Measurements from ENCODE around the gene CENPU. TPM values are rescaled to one million over a fixed set of nuclear protein-coding genes. Genes with fewer than 3 reads are reported as not detected.

CENPU gene
- total and polyA plus RNA-seq, 10 of the 15 experiments (the other 5 are each of a cell fraction or from before 2014, with no cell fraction given), result 26.6 to 90.8 (median 53.8) TPM

DNA sequence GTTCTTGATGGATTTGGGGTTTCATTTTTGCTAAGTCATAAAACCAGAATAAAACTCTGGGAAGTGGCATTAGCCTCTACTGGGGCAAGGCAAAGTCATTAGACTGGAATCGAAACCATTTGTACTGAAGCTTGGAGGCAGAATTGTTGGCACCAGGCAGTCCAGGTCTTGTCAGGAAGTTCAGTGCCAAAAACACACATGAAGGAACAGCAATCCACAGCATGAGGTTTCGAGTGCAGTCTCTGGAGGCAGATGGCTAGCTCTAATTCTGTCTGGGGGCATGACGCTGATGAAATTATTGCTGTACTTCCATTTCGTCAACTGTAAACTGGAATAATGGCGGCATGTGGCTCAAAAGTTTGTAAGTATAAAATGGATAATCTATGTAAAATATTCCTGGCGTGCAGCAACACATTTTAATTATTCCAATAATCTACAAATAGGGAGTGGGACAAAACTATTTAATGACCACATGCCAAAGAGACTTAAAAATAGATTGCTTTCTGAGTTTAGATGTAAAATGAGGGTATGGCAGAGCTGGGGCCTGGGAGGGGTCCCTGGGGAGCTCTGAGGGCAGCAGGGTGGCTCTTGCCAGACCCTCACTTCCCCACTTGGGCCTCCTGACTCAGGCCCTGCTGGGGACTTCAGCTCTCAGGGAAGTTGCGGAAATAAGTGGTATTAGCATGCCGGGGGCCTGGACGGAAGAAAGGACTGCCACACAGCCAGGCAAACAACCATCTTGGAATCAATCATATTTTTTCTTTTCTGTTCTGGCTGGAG is 18.8 kb upstream of the CENPU start:
- no peak overlapping the region for H3K9ac ChIP-seq (ENCODE audit: control insufficient read depth, insufficient read depth, low read length)
- ChIA-PET SMC1A (ENCODE audit: uncharacterized antibody, unreplicated experiment) (interaction anchor here (0.9 to 1.2 kb wide), 2 partner anchors 20 to 229 kb away, joined by 3 read pairs; no protein-coding TSS in a partner anchor), RAD21 (ENCODE audit: unreplicated experiment) (no interaction called here), POLR2A (interaction anchor here (0.5 kb wide), 1 partner anchor 278 kb away, joined by 3 read pairs; the partner anchor contains the start of gene IRF2), CTCF (interaction anchor here (1.0 to 1.3 kb wide), 3 partner anchors 8 to 62 kb away, joined by 3 to 4 read pairs (median 3); no protein-coding TSS in a partner anchor)
- in situ Hi-C loops (cut with MboI) (no loop called here), intact Hi-C loops (cut with micrococcal nuclease; ENCODE audit: unreplicated experiment) (no loop called here)
- H3K4me3 ChIP-seq, result no peak overlapping the region
- H3K9me3 ChIP-seq (replicated peaks; ENCODE audit: control insufficient read depth, insufficient read depth, low read length), result no peaks in the 10 kb centered on the region
- H2AFZ ChIP-seq (ENCODE audit: control insufficient read depth, low read depth, low read length), result no peak overlapping the region
- no peak overlapping the region for H3K4me2 ChIP-seq (ENCODE audit: control insufficient read depth, insufficient read depth)
- H3K27me3 ChIP-seq (replicated peaks in 1 of 2; ENCODE audit: control insufficient read depth in 2 of 2, insufficient read depth in 2 of 2, low read length in 1 of 2), result no peaks in the 10 kb centered on the region
- no peaks in the 10 kb centered on the region for H4K20me1 ChIP-seq (ENCODE audit: control insufficient read depth, insufficient read depth)
- ATAC-seq (no peak), FAIRE-seq (no peak), DNase-seq (ENCODE audit: low read depth, low spot score) (no peak)
- no peak overlapping the region for H3K27ac ChIP-seq (ENCODE audit: control insufficient read depth, insufficient read depth)
- BruUV-seq (replicated peaks), result no TSS peak
- H3K79me2 ChIP-seq (ENCODE audit: control insufficient read depth, insufficient read depth, low read length), result no peaks in the 10 kb centered on the region
- TF ChIP-seq MEF2A (IDR thresholded peaks at IDR 0.05; ENCODE audit: insufficient read depth, low read depth, low read length), result no peak
- no peaks in the 10 kb centered on the region for H3K4me1 ChIP-seq (ENCODE audit: control insufficient read depth, insufficient read depth, low read length)
- peaks cover 5 to 17% of the 10 kb centered on the region in 2 experiments for H3K36me3 ChIP-seq (ENCODE audit: control insufficient read depth in 2 of 2, insufficient read depth in 2 of 2, low read length in 1 of 2)
- WGBS (ENCODE audit: insufficient coverage, insufficient replicate concordance, low lambda C conversion rate, missing lambda C conversion rate), result 86% methylated on average over 9 of the region's 9 CpGs

DNA sequence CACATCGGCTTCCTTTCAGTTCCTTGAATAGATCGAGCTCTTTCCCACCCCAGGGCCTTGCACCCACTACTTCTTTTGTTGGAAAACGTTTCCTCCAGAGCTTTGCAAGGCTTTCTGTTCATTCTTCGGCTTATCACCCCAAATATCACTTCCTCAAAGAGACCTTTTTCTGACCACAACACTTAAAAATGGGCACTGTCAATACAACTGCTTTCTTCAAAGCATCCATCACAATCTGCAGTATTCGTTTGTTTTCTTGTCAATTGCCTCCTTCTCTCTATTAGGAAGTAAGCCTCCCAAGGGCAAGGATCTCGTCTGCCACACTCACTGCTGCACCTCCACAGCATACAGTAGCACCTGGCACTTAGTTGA is 17.7 kb upstream of the CENPU start:
- in situ Hi-C loops (cut with MboI) (no loop called here), intact Hi-C loops (cut with micrococcal nuclease; ENCODE audit: unreplicated experiment) (no loop called here)
- ChIA-PET POLR2A (no interaction called here), SMC1A (ENCODE audit: uncharacterized antibody, unreplicated experiment) (interaction anchor here (0.7 to 1.2 kb wide), 3 partner anchors 41 to 230 kb away, joined by 3 read pairs; no protein-coding TSS in a partner anchor), CTCF (interaction anchor here (0.8 to 1.3 kb wide), 4 partner anchors 10 to 155 kb away, joined by 3 to 4 read pairs (median 3); no protein-coding TSS in a partner anchor), RAD21 (ENCODE audit: unreplicated experiment) (no interaction called here)
- H3K4me1 ChIP-seq (ENCODE audit: control insufficient read depth, insufficient read depth, low read length), result no peaks in the 10 kb centered on the region
- FAIRE-seq (no peak), DNase-seq (ENCODE audit: low read depth, low spot score) (no peak), ATAC-seq (no peak)
- no peaks in the 10 kb centered on the region for H3K79me2 ChIP-seq (ENCODE audit: control insufficient read depth, insufficient read depth, low read length)
- no peak overlapping the region for H3K9ac ChIP-seq (ENCODE audit: control insufficient read depth, insufficient read depth, low read length)
- H3K4me2 ChIP-seq (ENCODE audit: control insufficient read depth, insufficient read depth), result no peak overlapping the region
- no TSS peak for BruUV-seq (replicated peaks)
- H3K4me3 ChIP-seq, result no peak overlapping the region
- H3K27me3 ChIP-seq (replicated peaks in 1 of 2; ENCODE audit: control insufficient read depth in 2 of 2, insufficient read depth in 2 of 2, low read length in 1 of 2), result no peaks in the 10 kb centered on the region
- no peak overlapping the region for H3K27ac ChIP-seq (ENCODE audit: control insufficient read depth, insufficient read depth)
- no peaks in the 10 kb centered on the region for H4K20me1 ChIP-seq (ENCODE audit: control insufficient read depth, insufficient read depth)
- no peaks in the 10 kb centered on the region for H3K9me3 ChIP-seq (replicated peaks; ENCODE audit: control insufficient read depth, insufficient read depth, low read length)
- TF ChIP-seq SPI1 (IDR thresholded peaks at IDR 0.05; ENCODE audit: borderline replicate concordance, insufficient read depth, low read depth, low read length) (peak; percentile 32; the same call in 1 of the 2 replicates), NFYB (IDR thresholded peaks at IDR 0.05; ENCODE audit: insufficient read depth, low read depth, low read length) (no peak)
- H2AFZ ChIP-seq (ENCODE audit: control insufficient read depth, low read depth, low read length), result no peak overlapping the region
- H3K36me3 ChIP-seq (ENCODE audit: control insufficient read depth in 2 of 2, insufficient read depth in 2 of 2, low read length in 1 of 2), result peaks cover 2 to 7% of the 10 kb centered on the region in 2 experiments; a peak in 3 of 4 replicates
- WGBS (ENCODE audit: insufficient coverage, insufficient replicate concordance, low lambda C conversion rate, missing lambda C conversion rate), result 55% methylated on average over 6 of the region's 6 CpGs
